Breast epithelium (tissue), 3 donors: ENCODE data around the gene CTNNA2.

Experiments used
- CTCF ChIP-seq, 3 donors: fragments of 450-650 bp; IDR thresholded peaks; one replicate each; pipeline ENCODE4 v1.5.1; 2016 to 2017; ENCODE audit warnings: antibody characterized with exemption in 3 of 3, mild to moderate bottlenecking in 3 of 3, moderate library complexity in 3 of 3
- POLR2A ChIP-seq: fragments of 450-650 bp; IDR thresholded peaks from one replicate; pipeline ENCODE4 v1.6.1; 2016; ENCODE audit warnings: antibody characterized with exemption, mild to moderate bottlenecking, moderate library complexity
- POLR2AphosphoS5 ChIP-seq, 3 donors: sonication (generic); formaldehyde crosslinking; IDR thresholded peaks; one replicate each; pipeline ENCODE4 v1.6.1; 2017; ENCODE audit warnings: antibody characterized with exemption in 3 of 3

GRCh38 chr2:80324525-80324924 lies 811.7 kb downstream of the CTNNA2 start:
- TF ChIP-seq POLR2AphosphoS5 (IDR thresholded peaks at IDR 0.05): no peak
- TF ChIP-seq POLR2A: no peak
- no peak for TF ChIP-seq CTCF (IDR thresholded peaks at IDR 0.05)
